A549 (cell line): ENCODE measurements around the gene IGF2R. TPM values are rescaled to one million over a fixed set of nuclear protein-coding genes. Genes with fewer than 3 reads are reported as not detected.

ENCODE experiments used
- ATAC-seq, 2 experiments: fragments of 200-7000 bp in 1 of 2; fragments of >200 bp in 1 of 2; cut with Nextera tagmentation in 1 of 2; cut with Tn5 transposase in 1 of 2; 3 replicates each; pipeline versions ENCODE4 v1.8.0 to v1.9.1; 2018 to 2020; ENCODE audit warnings: mild to moderate bottlenecking in 1 of 2, moderate library complexity in 1 of 2
- CTCF ChIA-PET: fragments of 300-600 bp; sonication (Branson Sonifier 250); formaldehyde crosslinking; extraction: SDS; loops from one replicate; lab custom pipeline; 2021; ENCODE audit warnings: antibody characterized with exemption, inconsistent platforms; lab: Yijun Ruan, JAX
- POLR2A ChIA-PET: fragments of 350-600 bp; formaldehyde crosslinking; extraction: SDS; loops from one replicate; lab custom pipeline; 2021; ENCODE audit warnings: antibody characterized with exemption, inconsistent platforms; lab: Yijun Ruan, JAX
- DNase-seq, 2 experiments: peaks; one replicate each; pipeline versions ENCODE4 v3.0.0 to v3.0.0-alpha.2; 2011 to 2016; ENCODE audit warnings: low read depth in 1 of 2, low spot score in 1 of 2
- FAIRE-seq: peaks from 2 replicates; lab custom pipeline; 2011; peaks lifted over from hg19 to GRCh38; lab: Jason Lieb, UNC
- H3K27ac ChIP-seq, 2 experiments: fragments of >200 bp; sonication (Bioruptor Twin); formaldehyde crosslinking; 3 replicates each; pipeline ENCODE4 v1.5.1; 2016 to 2017
- H3K4me1 ChIP-seq: fragments of >200 bp; sonication (Bioruptor Twin); formaldehyde crosslinking; 3 replicates; pipeline ENCODE4 v1.6.1; 2016
- H3K4me2 ChIP-seq: fragments of >200 bp; sonication (Bioruptor Twin); formaldehyde crosslinking; 3 replicates; pipeline ENCODE4 v1.6.1; 2016
- H3K4me3 ChIP-seq: fragments of >200 bp; sonication (Bioruptor Twin); formaldehyde crosslinking; 3 replicates; pipeline ENCODE4 v1.5.1; 2016
- H3K9me3 ChIP-seq: fragments of >200 bp; sonication (Bioruptor Twin); formaldehyde crosslinking; 3 replicates; pipeline ENCODE4 v1.6.1; 2016
- BHLHE40 ChIP-seq: IDR thresholded peaks from 2 replicates; pipeline ENCODE4 v1.6.1; 2012; ENCODE audit warnings: low read depth, low read length, inconsistent platforms
- CBX2 ChIP-seq: fragments of 200-600 bp; sonication (generic); IDR thresholded peaks from 2 replicates; pipeline ENCODE4 v1.6.1; 2016; ENCODE audit warnings: low read depth, mild to moderate bottlenecking, borderline replicate concordance
- CHD2 ChIP-seq: fragments of 150-350 bp; IDR thresholded peaks from 2 replicates; pipeline ENCODE4 v1.6.1; 2014; ENCODE audit warnings: low read length; ENCODE audit not compliant: partially characterized antibody
- EHMT2 ChIP-seq: fragments of 200-600 bp; sonication (generic); IDR thresholded peaks from 2 replicates; pipeline ENCODE4 v1.6.1; 2016; ENCODE audit warnings: antibody characterized with exemption, low read depth, mild to moderate bottlenecking, moderate library complexity
- EP300 ChIP-seq, 2 experiments: fragments of >200 bp; sonication (Bioruptor Twin); formaldehyde crosslinking; IDR thresholded peaks; 2 replicates in 1 of 2; 3 replicates in 1 of 2; pipeline ENCODE4 v1.6.1; 2016 to 2017
- FOXS1 ChIP-seq: fragments of 250-450 bp; sonication (Bioruptor Pico); IDR thresholded peaks from 2 replicates; pipeline ENCODE4 v1.5.0; 2020; ENCODE audit warnings: mild to moderate bottlenecking, moderate library complexity
- HDAC2 ChIP-seq: fragments of 200-600 bp; sonication (generic); IDR thresholded peaks from 2 replicates; pipeline ENCODE4 v1.6.1; 2016
- HOXB13 ChIP-seq: fragments of 250-450 bp; sonication (Bioruptor Pico); IDR thresholded peaks from 2 replicates; pipeline ENCODE4 v1.5.0; 2020; ENCODE audit warnings: low read depth, mild to moderate bottlenecking, moderate library complexity
- JUN ChIP-seq, 2 experiments: fragments of >200 bp; sonication (Bioruptor Twin); formaldehyde crosslinking; IDR thresholded peaks; 2 replicates in 1 of 2; 3 replicates in 1 of 2; pipeline ENCODE4 v1.6.1; 2016 to 2017
- MYC ChIP-seq: IDR thresholded peaks from 2 replicates; pipeline ENCODE4 v1.6.1; 2012; ENCODE audit warnings: mild to moderate bottlenecking, inconsistent platforms, low read length, improper control_type of control experiment, borderline replicate concordance
- NFE2L2 ChIP-seq: fragments of 150-350 bp; conservative IDR thresholded peaks from 2 replicates; pipeline ENCODE4 v1.6.1; 2014; ENCODE audit warnings: low read length
- PHF8 ChIP-seq: fragments of 200-600 bp; sonication (generic); IDR thresholded peaks from 2 replicates; pipeline ENCODE4 v1.6.1; 2016; ENCODE audit warnings: low read depth, mild to moderate bottlenecking, antibody characterized with exemption, moderate library complexity, borderline replicate concordance
- POLR2A ChIP-seq: IDR thresholded peaks from 2 replicates; pipeline ENCODE4 v1.6.1; 2012; ENCODE audit warnings: mild to moderate bottlenecking, low read length
- POLR2AphosphoS2 ChIP-seq: conservative IDR thresholded peaks from 2 replicates; pipeline ENCODE4 v1.6.1; 2012; ENCODE audit warnings: low read length, improper control_type of control experiment, inconsistent platforms
- RNF2 ChIP-seq: fragments of 200-600 bp; sonication (generic); IDR thresholded peaks from 2 replicates; pipeline ENCODE4 v1.6.1; 2016; ENCODE audit warnings: low read depth, mild to moderate bottlenecking, antibody characterized with exemption, moderate library complexity, borderline replicate concordance
- ZC3H11A ChIP-seq: fragments of 450-650 bp; IDR thresholded peaks from 2 replicates; pipeline ENCODE4 v1.6.1; 2014; ENCODE audit warnings: antibody characterized with exemption, mild to moderate bottlenecking
- ZFP36 ChIP-seq: fragments of 450-650 bp; IDR thresholded peaks from 2 replicates; pipeline ENCODE4 v1.6.1; 2014; ENCODE audit warnings: borderline replicate concordance; ENCODE audit not compliant: partially characterized antibody
- WGBS: methylation state at CpG from one replicate; pipeline ENCODE4 v1.1.6; 2017; ENCODE audit errors: missing lambda C conversion rate; 5-methylcytosine and 5-hydroxymethylcytosine counted together
- polyA plus RNA-seq, 4 experiments: library from polyadenylated mRNA; depleted of rRNA in 3 of 4; stranded (reverse); fragments of >200 nt; fragmentation: RNase III in 1 of 4; extraction: RNeasy Plus Mini Kit Qiagen cat#74134 plus additional on column Dnase treatment in 1 of 4; gene quantifications; 2 replicates in 3 of 4; 3 replicates in 1 of 4; pipeline ENCODE4 v1.2.3, GENCODE V29; 2011 to 2017
- TF ChIP-seq, protein P1 (sequence below): fragments of 250-450 bp; sonication (Bioruptor Pico); IDR thresholded peaks from 2 replicates; pipeline ENCODE4 v1.5.0; 2020; ENCODE audit warnings: low read depth, mild to moderate bottlenecking, moderate library complexity
- TF ChIP-seq, protein P2 (sequence below): fragments of 200-600 bp; sonication (generic); IDR thresholded peaks from 2 replicates; pipeline ENCODE4 v1.6.1; 2016; ENCODE audit warnings: antibody characterized with exemption, mild to moderate bottlenecking, moderate library complexity
- TF ChIP-seq, protein P3 (sequence below): fragments of 150-350 bp; IDR thresholded peaks from 2 replicates; pipeline ENCODE4 v1.6.1; 2014; ENCODE audit warnings: low read depth, mild to moderate bottlenecking, low read length
- TF ChIP-seq, protein P4 (sequence below): fragments of >200 bp; sonication (Bioruptor Twin); formaldehyde crosslinking; IDR thresholded peaks from 3 replicates; pipeline ENCODE4 v1.6.1; 2016

IGF2R gene
- polyA plus RNA-seq, 2 of the 4 experiments (the other 2 are of a cell fraction) = 17.6 to 24.9 TPM

DNA sequence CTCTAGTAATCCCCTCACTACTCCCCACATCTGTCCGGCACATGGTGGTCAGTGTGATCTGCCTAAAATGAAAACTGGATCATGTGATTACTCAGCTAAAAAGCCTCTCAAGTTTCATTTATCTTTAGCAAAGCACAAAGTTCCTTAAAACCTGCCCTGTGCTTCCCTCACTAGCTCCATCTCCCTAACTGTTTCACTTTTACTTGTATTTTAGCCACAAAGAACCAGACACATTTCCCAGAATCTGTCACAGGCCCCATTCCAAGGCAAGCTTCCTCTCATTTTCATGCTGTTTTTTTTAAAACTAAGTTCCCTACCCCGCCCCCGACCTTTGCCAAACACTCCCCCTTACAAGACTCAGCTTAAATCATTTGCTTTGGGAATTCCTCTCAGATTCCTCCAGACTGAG, 8.9 kb upstream of the IGF2R start:
- ATAC-seq (no peak), DNase-seq (no peak), FAIRE-seq (no peak)
- POLR2A ChIA-PET = no interaction called here
- no peaks in the 10 kb centered on the region for H3K9me3 ChIP-seq
- CTCF ChIA-PET = interaction anchor here (1.6 kb wide), 1 partner anchor 18 kb away, joined by 6 read pairs; no protein-coding TSS in a partner anchor
- H3K4me3 ChIP-seq = no peak overlapping the region
- H3K4me2 ChIP-seq = no peak overlapping the region
- H3K4me1 ChIP-seq = no peaks in the 10 kb centered on the region
- 46% methylated on average over 3 of the region's 3 CpGs for WGBS
- H3K27ac ChIP-seq = no peak overlapping the region
- TF ChIP-seq, protein P1, sequence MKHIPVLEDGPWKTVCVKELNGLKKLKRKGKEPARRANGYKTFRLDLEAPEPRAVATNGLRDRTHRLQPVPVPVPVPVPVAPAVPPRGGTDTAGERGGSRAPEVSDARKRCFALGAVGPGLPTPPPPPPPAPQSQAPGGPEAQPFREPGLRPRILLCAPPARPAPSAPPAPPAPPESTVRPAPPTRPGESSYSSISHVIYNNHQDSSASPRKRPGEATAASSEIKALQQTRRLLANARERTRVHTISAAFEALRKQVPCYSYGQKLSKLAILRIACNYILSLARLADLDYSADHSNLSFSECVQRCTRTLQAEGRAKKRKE = no peak
- TF ChIP-seq POLR2AphosphoS2 (no peak), ZC3H11A (no peak), PHF8 (no peak), MYC (no peak), NFE2L2 (no peak), CBX2 (no peak), BHLHE40 (no peak), EHMT2 (no peak)
- TF ChIP-seq, protein P2, sequence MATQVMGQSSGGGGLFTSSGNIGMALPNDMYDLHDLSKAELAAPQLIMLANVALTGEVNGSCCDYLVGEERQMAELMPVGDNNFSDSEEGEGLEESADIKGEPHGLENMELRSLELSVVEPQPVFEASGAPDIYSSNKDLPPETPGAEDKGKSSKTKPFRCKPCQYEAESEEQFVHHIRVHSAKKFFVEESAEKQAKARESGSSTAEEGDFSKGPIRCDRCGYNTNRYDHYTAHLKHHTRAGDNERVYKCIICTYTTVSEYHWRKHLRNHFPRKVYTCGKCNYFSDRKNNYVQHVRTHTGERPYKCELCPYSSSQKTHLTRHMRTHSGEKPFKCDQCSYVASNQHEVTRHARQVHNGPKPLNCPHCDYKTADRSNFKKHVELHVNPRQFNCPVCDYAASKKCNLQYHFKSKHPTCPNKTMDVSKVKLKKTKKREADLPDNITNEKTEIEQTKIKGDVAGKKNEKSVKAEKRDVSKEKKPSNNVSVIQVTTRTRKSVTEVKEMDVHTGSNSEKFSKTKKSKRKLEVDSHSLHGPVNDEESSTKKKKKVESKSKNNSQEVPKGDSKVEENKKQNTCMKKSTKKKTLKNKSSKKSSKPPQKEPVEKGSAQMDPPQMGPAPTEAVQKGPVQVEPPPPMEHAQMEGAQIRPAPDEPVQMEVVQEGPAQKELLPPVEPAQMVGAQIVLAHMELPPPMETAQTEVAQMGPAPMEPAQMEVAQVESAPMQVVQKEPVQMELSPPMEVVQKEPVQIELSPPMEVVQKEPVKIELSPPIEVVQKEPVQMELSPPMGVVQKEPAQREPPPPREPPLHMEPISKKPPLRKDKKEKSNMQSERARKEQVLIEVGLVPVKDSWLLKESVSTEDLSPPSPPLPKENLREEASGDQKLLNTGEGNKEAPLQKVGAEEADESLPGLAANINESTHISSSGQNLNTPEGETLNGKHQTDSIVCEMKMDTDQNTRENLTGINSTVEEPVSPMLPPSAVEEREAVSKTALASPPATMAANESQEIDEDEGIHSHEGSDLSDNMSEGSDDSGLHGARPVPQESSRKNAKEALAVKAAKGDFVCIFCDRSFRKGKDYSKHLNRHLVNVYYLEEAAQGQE = no peak

DNA sequence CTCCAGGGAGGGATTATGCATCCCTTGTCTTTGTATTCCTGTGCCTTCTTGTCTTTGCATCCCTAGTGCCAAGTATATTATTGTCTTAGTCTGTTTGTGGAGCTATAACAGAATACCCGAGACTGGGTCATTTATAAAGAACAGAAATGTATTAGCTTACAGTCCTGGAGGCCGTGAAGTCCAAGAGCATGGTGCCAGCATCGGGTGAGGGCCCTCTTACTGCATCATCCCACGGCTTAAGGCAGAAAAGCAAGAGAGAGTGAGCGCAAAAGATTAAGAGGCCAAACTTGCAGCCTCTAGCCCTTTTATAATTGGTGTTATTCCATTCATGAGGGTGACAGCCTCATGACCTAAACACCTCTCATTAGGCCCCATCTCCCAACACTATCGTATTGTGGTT, 8.4 kb upstream of the IGF2R start:
- ChIA-PET CTCF (interaction anchor here (1.6 kb wide), 1 partner anchor 18 kb away, joined by 6 read pairs; no protein-coding TSS in a partner anchor), POLR2A (no interaction called here)
- FAIRE-seq = no peak

More for the DNA sequence above, 8.4 kb upstream of the IGF2R start:
- H3K27ac ChIP-seq = no peak overlapping the region
- H3K4me3 ChIP-seq = no peak overlapping the region
- DNase-seq (no peak), ATAC-seq (no peak)
- H3K4me1 ChIP-seq = no peaks in the 10 kb centered on the region
- no peaks in the 10 kb centered on the region for H3K9me3 ChIP-seq
- WGBS = 43% methylated on average over 6 of the region's 6 CpGs
- no peak for TF ChIP-seq ZFP36
- TF ChIP-seq, protein P3, sequence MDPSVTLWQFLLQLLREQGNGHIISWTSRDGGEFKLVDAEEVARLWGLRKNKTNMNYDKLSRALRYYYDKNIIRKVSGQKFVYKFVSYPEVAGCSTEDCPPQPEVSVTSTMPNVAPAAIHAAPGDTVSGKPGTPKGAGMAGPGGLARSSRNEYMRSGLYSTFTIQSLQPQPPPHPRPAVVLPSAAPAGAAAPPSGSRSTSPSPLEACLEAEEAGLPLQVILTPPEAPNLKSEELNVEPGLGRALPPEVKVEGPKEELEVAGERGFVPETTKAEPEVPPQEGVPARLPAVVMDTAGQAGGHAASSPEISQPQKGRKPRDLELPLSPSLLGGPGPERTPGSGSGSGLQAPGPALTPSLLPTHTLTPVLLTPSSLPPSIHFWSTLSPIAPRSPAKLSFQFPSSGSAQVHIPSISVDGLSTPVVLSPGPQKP = no peak
- no peak for TF ChIP-seq EP300 (IDR thresholded peaks at IDR 0.05)
- no peak for TF ChIP-seq FOXS1 (CRISPR knock-in tag)
- no peak for TF ChIP-seq HOXB13 (CRISPR knock-in tag)
- no peak for TF ChIP-seq POLR2AphosphoS2
- no peak for TF ChIP-seq CHD2
- TF ChIP-seq HDAC2 = no peak
- TF ChIP-seq, protein P4, sequence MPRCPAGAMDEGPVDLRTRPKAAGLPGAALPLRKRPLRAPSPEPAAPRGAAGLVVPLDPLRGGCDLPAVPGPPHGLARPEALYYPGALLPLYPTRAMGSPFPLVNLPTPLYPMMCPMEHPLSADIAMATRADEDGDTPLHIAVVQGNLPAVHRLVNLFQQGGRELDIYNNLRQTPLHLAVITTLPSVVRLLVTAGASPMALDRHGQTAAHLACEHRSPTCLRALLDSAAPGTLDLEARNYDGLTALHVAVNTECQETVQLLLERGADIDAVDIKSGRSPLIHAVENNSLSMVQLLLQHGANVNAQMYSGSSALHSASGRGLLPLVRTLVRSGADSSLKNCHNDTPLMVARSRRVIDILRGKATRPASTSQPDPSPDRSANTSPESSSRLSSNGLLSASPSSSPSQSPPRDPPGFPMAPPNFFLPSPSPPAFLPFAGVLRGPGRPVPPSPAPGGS = no peak
- TF ChIP-seq JUN (IDR thresholded peaks at IDR 0.05) = no peak
- no peak for TF ChIP-seq RNF2
- no peak for TF ChIP-seq BHLHE40
- no peak for TF ChIP-seq POLR2A
- no peak for TF ChIP-seq NFE2L2
- H3K4me2 ChIP-seq = no peak overlapping the region
